Smooth muscle cell (in vitro differentiated cells): ENCODE measurements around the gene ZNF407. TPM values are rescaled to one million over a fixed set of nuclear protein-coding genes. Genes with fewer than 3 reads are reported as not detected.
"Not testable (repeated sequence)": the region's sequence is repeated elsewhere in the genome, so short reads cannot be mapped to it uniquely, and the experiment has no call there.

ENCODE experiments used
- DNase-seq: peaks from one replicate; lab custom pipeline; 2025; ENCODE audit not compliant: unreplicated experiment; lab: John Stamatoyannopoulos, UW
- H2AFZ ChIP-seq: fragments of 200-600 bp; sonication (generic); 2 replicates; pipeline ENCODE4 v1.6.0; 2016; ENCODE audit warnings: antibody characterized with exemption, low read depth, mild to moderate bottlenecking
- H3F3A ChIP-seq: fragments of 200-600 bp; sonication (generic); 2 replicates; pipeline ENCODE4 v1.6.0; 2017; ENCODE audit warnings: antibody characterized with exemption, low read depth
- H3K27ac ChIP-seq: fragments of 200-600 bp; sonication (generic); 2 replicates; pipeline ENCODE4 v1.5.1; 2016; ENCODE audit warnings: low read depth, mild to moderate bottlenecking
- H3K27me3 ChIP-seq: fragments of 200-600 bp; sonication (generic); 2 replicates; pipeline ENCODE4 v1.6.1; 2016; ENCODE audit warnings: low read depth, mild to moderate bottlenecking
- H3K36me3 ChIP-seq: fragments of 200-600 bp; sonication (generic); 2 replicates; pipeline ENCODE4 v1.5.1; 2016; ENCODE audit warnings: low read depth
- H3K4me1 ChIP-seq: fragments of 200-600 bp; sonication (generic); 2 replicates; pipeline ENCODE4 v1.5.1; 2016; ENCODE audit warnings: low read depth
- H3K4me2 ChIP-seq: fragments of 200-600 bp; sonication (generic); 2 replicates; pipeline ENCODE4 v1.6.0; 2016; ENCODE audit warnings: mild to moderate bottlenecking
- H3K4me3 ChIP-seq: fragments of 200-600 bp; sonication (generic); 2 replicates; pipeline ENCODE4 v1.5.1; 2016; ENCODE audit warnings: mild to moderate bottlenecking
- H3K79me2 ChIP-seq: fragments of 200-600 bp; sonication (generic); 2 replicates; pipeline ENCODE4 v1.6.0; 2016; ENCODE audit warnings: low read depth, mild to moderate bottlenecking
- H3K9ac ChIP-seq: fragments of 200-600 bp; sonication (generic); 2 replicates; pipeline ENCODE4 v1.6.0; 2016; ENCODE audit warnings: low read depth
- H3K9me3 ChIP-seq: fragments of 200-600 bp; sonication (generic); replicated peaks from 2 replicates; pipeline ENCODE4 v1.5.1; 2016; ENCODE audit warnings: low read depth
- H4K20me1 ChIP-seq: fragments of 200-600 bp; sonication (generic); 2 replicates; pipeline ENCODE4 v1.6.0; 2016; ENCODE audit warnings: low read depth
- WGBS: methylation state at CpG from one replicate; pipeline ENCODE4 v1.1.7; 2016; ENCODE audit warnings: low lambda C conversion rate; 5-methylcytosine and 5-hydroxymethylcytosine counted together
- polyA plus RNA-seq: library from polyadenylated mRNA; unstranded; fragments of >200 nt; fragmentation: Nextera tagmentation; extraction: Ambion mirVana; gene quantifications from 2 replicates; pipeline ENCODE4 v1.2.1, GENCODE V29; 2016
- total RNA-seq: library from RNA; depleted of rRNA; stranded (reverse); fragments of >200 nt; gene quantifications from 2 replicates; pipeline ENCODE4 v1.2.3, GENCODE V29; 2014
- TF ChIP-seq, protein P1 (sequence below): fragments of 200-600 bp; sonication (generic); IDR thresholded peaks from 2 replicates; pipeline ENCODE4 v1.5.1; 2017; ENCODE audit warnings: borderline replicate concordance, mild to moderate bottlenecking, antibody characterized with exemption; ENCODE audit not compliant: insufficient read depth, poor library complexity, severe bottlenecking

Gene ZNF407
- total and polyA plus RNA-seq, 2 experiments from 2014 or later = 4.5 to 11.5 TPM

GRCh38 chr18:74963820-74964446, 366.3 kb downstream of the ZNF407 start:
- no peaks in the 10 kb centered on the region for H3K4me1 ChIP-seq
- no peak overlapping the region for H2AFZ ChIP-seq
- no peaks in the 10 kb centered on the region for H4K20me1 ChIP-seq
- H3K9me3 ChIP-seq = peaks cover 11% of the 10 kb centered on the region
- TF ChIP-seq, protein P1, sequence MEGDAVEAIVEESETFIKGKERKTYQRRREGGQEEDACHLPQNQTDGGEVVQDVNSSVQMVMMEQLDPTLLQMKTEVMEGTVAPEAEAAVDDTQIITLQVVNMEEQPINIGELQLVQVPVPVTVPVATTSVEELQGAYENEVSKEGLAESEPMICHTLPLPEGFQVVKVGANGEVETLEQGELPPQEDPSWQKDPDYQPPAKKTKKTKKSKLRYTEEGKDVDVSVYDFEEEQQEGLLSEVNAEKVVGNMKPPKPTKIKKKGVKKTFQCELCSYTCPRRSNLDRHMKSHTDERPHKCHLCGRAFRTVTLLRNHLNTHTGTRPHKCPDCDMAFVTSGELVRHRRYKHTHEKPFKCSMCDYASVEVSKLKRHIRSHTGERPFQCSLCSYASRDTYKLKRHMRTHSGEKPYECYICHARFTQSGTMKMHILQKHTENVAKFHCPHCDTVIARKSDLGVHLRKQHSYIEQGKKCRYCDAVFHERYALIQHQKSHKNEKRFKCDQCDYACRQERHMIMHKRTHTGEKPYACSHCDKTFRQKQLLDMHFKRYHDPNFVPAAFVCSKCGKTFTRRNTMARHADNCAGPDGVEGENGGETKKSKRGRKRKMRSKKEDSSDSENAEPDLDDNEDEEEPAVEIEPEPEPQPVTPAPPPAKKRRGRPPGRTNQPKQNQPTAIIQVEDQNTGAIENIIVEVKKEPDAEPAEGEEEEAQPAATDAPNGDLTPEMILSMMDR = peak; percentile 18
- H3K27ac ChIP-seq = no peak overlapping the region
- DNase-seq = no peak
- no peaks in the 10 kb centered on the region for H3K79me2 ChIP-seq
- no peaks in the 10 kb centered on the region for H3F3A ChIP-seq
- no peak overlapping the region for H3K4me2 ChIP-seq
- H3K4me3 ChIP-seq = no peak overlapping the region
- WGBS = 36% methylated on average over 7 of the region's 7 CpGs
- no peaks in the 10 kb centered on the region for H3K36me3 ChIP-seq
- no peaks in the 10 kb centered on the region for H3K27me3 ChIP-seq
- H3K9ac ChIP-seq = no peak overlapping the region

GRCh38 chr18:74965682-74966081, 368.0 kb downstream of the ZNF407 start:
- no peak overlapping the region for H3K4me3 ChIP-seq
- H3K9ac ChIP-seq = no peak overlapping the region
- no peak overlapping the region for H3K27ac ChIP-seq
- H3K36me3 ChIP-seq = no peaks in the 10 kb centered on the region
- WGBS = 96% methylated on average over 1 of the region's 1 CpG
- TF ChIP-seq, protein P1 = no peak
- H3F3A ChIP-seq = no peaks in the 10 kb centered on the region
- DNase-seq = no peak
- H3K79me2 ChIP-seq = no peaks in the 10 kb centered on the region
- H3K4me1 ChIP-seq = no peaks in the 10 kb centered on the region
- H3K9me3 ChIP-seq = peaks cover 11% of the 10 kb centered on the region
- no peaks in the 10 kb centered on the region for H4K20me1 ChIP-seq
- no peaks in the 10 kb centered on the region for H3K27me3 ChIP-seq
- H3K4me2 ChIP-seq = no peak overlapping the region
- H2AFZ ChIP-seq = no peak overlapping the region

DNA sequence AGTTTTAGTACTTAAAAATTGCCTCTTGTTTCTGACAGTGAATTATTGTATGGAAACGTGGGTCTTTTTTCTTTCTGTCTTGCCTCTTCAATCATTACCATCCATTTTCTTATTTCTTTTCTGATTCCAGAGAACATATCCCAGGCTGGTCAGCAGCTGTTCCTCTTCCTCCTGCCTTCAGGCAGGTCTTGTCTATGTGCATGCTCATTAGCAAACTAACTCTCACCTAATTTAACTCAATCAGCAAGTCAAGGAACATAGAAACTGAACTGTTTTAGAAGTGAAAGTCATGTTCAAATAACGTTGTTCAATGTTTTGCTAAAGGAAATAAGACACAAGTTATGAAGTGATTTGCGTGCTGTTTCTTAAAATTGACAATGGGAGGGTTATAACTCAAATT, 369.8 kb downstream of the ZNF407 start:
- no peak for DNase-seq
- no peak overlapping the region for H3K27ac ChIP-seq
- H3F3A ChIP-seq = no peaks in the 10 kb centered on the region
- no peak overlapping the region for H2AFZ ChIP-seq
- H3K4me3 ChIP-seq = no peak overlapping the region
- H3K27me3 ChIP-seq = no peaks in the 10 kb centered on the region
- WGBS = 87% methylated on average over 3 of the region's 3 CpGs
- TF ChIP-seq, protein P1 = no peak
- H3K9me3 ChIP-seq = peaks cover 11% of the 10 kb centered on the region
- no peak overlapping the region for H3K4me2 ChIP-seq
- no peaks in the 10 kb centered on the region for H4K20me1 ChIP-seq
- no peaks in the 10 kb centered on the region for H3K79me2 ChIP-seq
- H3K9ac ChIP-seq = no peak overlapping the region
- H3K4me1 ChIP-seq = no peaks in the 10 kb centered on the region
- H3K36me3 ChIP-seq = no peaks in the 10 kb centered on the region

- H2AFZ ChIP-seq = no peak overlapping the region
- no peak overlapping the region for H3K27ac ChIP-seq
- no peaks in the 10 kb centered on the region for H4K20me1 ChIP-seq
- H3K79me2 ChIP-seq = no peaks in the 10 kb centered on the region
- no peak overlapping the region for H3K4me3 ChIP-seq
- TF ChIP-seq, protein P1 = no peak
- H3K36me3 ChIP-seq = no peaks in the 10 kb centered on the region
- no peaks in the 10 kb centered on the region for H3K27me3 ChIP-seq
- peaks cover 11% of the 10 kb centered on the region for H3K9me3 ChIP-seq
- WGBS = 100% methylated on average over 2 of the region's 2 CpGs
- H3K4me2 ChIP-seq = no peak overlapping the region
- no peaks in the 10 kb centered on the region for H3K4me1 ChIP-seq
- no peak for DNase-seq
- H3F3A ChIP-seq = no peaks in the 10 kb centered on the region
- no peak overlapping the region for H3K9ac ChIP-seq
Observed at GRCh38 chr18:74967979-74968378, 370.3 kb downstream of the ZNF407 start.

GRCh38 chr18:74971358-74971757, 373.7 kb downstream of the ZNF407 start:
- H3K27me3 ChIP-seq, H3K9me3 ChIP-seq, H3K27ac ChIP-seq, H3K4me2 ChIP-seq, H4K20me1 ChIP-seq, DNase-seq, H3K4me1 ChIP-seq, H3K79me2 ChIP-seq, H3K4me3 ChIP-seq, H2AFZ ChIP-seq, H3K9ac ChIP-seq, H3F3A ChIP-seq, H3K36me3 ChIP-seq: not testable (repeated sequence)
- WGBS = 80% methylated on average over 4 of the region's 4 CpGs
